OCI-LY3 (cell line): ENCODE data around the gene DHRS11.

Experiments
- H2AFZ ChIP-seq: fragments of 200-600, 300-600 bp; shearing (Covaris generic); 2 replicates; pipeline ENCODE4 v1.6.0; 2014; ENCODE audit warnings: antibody characterized with exemption, low read depth, low read length
- H3K27ac ChIP-seq: fragments of 200-600, 300-600 bp; sonication (generic); 2 replicates; pipeline ENCODE4 v1.5.1; 2014; ENCODE audit warnings: mild to moderate bottlenecking, low read length, moderate library complexity, mixed read lengths
- H3K27me3 ChIP-seq: fragments of 200-600, 300-600 bp; sonication (generic); 2 replicates; pipeline ENCODE4 v1.6.1; 2014; ENCODE audit warnings: low read depth, low read length, mixed read lengths
- H3K36me3 ChIP-seq: fragments of 200-600, 300-600 bp; sonication (generic); replicated peaks from 2 replicates; pipeline ENCODE3; 2014; ENCODE audit warnings: low read depth, low read length, mixed read lengths
- H3K4me1 ChIP-seq: fragments of 300-600, 200-600 bp; sonication (generic); 2 replicates; pipeline ENCODE4 v1.6.1; 2014; ENCODE audit warnings: low read length, mixed read lengths
- H3K4me2 ChIP-seq: fragments of 200-600, 300-600 bp; sonication (generic); 2 replicates; pipeline ENCODE4 v1.6.1; 2014; ENCODE audit warnings: low read length, mixed read lengths
- H3K4me3 ChIP-seq: fragments of 300-600, 200-600 bp; sonication (generic); 2 replicates; pipeline ENCODE4 v1.5.1; 2014; ENCODE audit warnings: antibody characterized with exemption, mild to moderate bottlenecking, low read length, moderate library complexity
- H3K79me2 ChIP-seq: fragments of 300-600, 200-600 bp; shearing (Covaris generic); 2 replicates; pipeline ENCODE4 v1.6.1; 2014; ENCODE audit warnings: mild to moderate bottlenecking, low read length, mixed read lengths
- H3K9ac ChIP-seq: fragments of 300-600, 200-600 bp; shearing (Covaris generic); 2 replicates; pipeline ENCODE4 v1.6.0; 2014; ENCODE audit warnings: mild to moderate bottlenecking, low read length, moderate library complexity
- H3K9me3 ChIP-seq: fragments of 200-600, 300-600 bp; shearing (Covaris generic); 2 replicates; pipeline ENCODE4 v1.6.1; 2014; ENCODE audit warnings: low read length, mixed read lengths; ENCODE audit not compliant: insufficient read depth
- H4K20me1 ChIP-seq: fragments of 200-600, 300-600 bp; sonication (generic); 2 replicates; pipeline ENCODE4 v1.6.1; 2016; ENCODE audit warnings: low read length, mixed read lengths; ENCODE audit not compliant: insufficient read depth
- CTCF ChIP-seq: fragments of 200-600, 300-600 bp; sonication (generic); IDR thresholded peaks from 2 replicates; pipeline ENCODE4 v1.5.1; 2014; ENCODE audit warnings: antibody characterized with exemption, low read length, low read depth
- EZH2phosphoT487 ChIP-seq: fragments of 200-600 bp; shearing (Covaris generic); IDR thresholded peaks from 2 replicates; pipeline ENCODE4 v1.6.1; 2018; ENCODE audit warnings: antibody characterized with exemption, mixed run types, low read depth

The DHRS11 gene

GRCh38 chr17:36594626-36595401 lies 3.1 kb downstream of the DHRS11 start:
- Histone ChIP-seq H3K4me2 (no peak overlapping the region), H4K20me1 (no peaks in the 10 kb centered on the region), H3K79me2 (no peaks in the 10 kb centered on the region), H2AFZ (no peak overlapping the region), H3K4me1 (peaks cover 13% of the 10 kb centered on the region), H3K9ac (no peak overlapping the region), H3K27ac (no peak overlapping the region), H3K9me3 (no peaks in the 10 kb centered on the region), H3K27me3 (no peaks in the 10 kb centered on the region), H3K4me3 (no peak overlapping the region), H3K36me3 (peaks cover 4% of the 10 kb centered on the region)
- no peak for TF ChIP-seq EZH2phosphoT487
- TF ChIP-seq CTCF, result no peak

- Histone ChIP-seq H3K9me3 (no peaks in the 10 kb centered on the region), H3K36me3 (no peaks in the 10 kb centered on the region), H3K4me2 (no peak overlapping the region), H3K4me3 (no peak overlapping the region), H3K27ac (no peak overlapping the region), H3K27me3 (no peaks in the 10 kb centered on the region), H2AFZ (no peak overlapping the region), H3K4me1 (peaks cover 15% of the 10 kb centered on the region), H4K20me1 (no peaks in the 10 kb centered on the region), H3K79me2 (peaks cover 8% of the 10 kb centered on the region), H3K9ac (no peak overlapping the region)
- TF ChIP-seq CTCF, result no peak
- no peak for TF ChIP-seq EZH2phosphoT487
These were observed 5.5 kb downstream of the DHRS11 start for GRCh38 chr17:36597226-36597625.

- Histone ChIP-seq H3K27ac (no peak overlapping the region), H3K9ac (no peak overlapping the region), H3K4me2 (no peak overlapping the region), H3K4me1 (peaks cover 7% of the 10 kb centered on the region), H3K36me3 (no peaks in the 10 kb centered on the region), H3K27me3 (no peaks in the 10 kb centered on the region), H3K79me2 (peaks cover 17% of the 10 kb centered on the region), H3K9me3 (no peaks in the 10 kb centered on the region), H4K20me1 (no peaks in the 10 kb centered on the region), H3K4me3 (no peak overlapping the region), H2AFZ (no peak overlapping the region)
- TF ChIP-seq EZH2phosphoT487 (no peak), CTCF (no peak)
These were observed 6.4 kb downstream of the DHRS11 start for GRCh38 chr17:36597866-36598777.

- H3K4me1 ChIP-seq, result peaks cover 7% of the 10 kb centered on the region
- H3K9me3 ChIP-seq, result no peaks in the 10 kb centered on the region
- no peak overlapping the region for H3K4me3 ChIP-seq
- peaks cover 26% of the 10 kb centered on the region for H3K79me2 ChIP-seq
- TF ChIP-seq EZH2phosphoT487 (no peak), CTCF (no peak)
- H2AFZ ChIP-seq, result no peak overlapping the region
- no peak overlapping the region for H3K4me2 ChIP-seq
- H3K9ac ChIP-seq, result no peak overlapping the region
- peaks cover 3% of the 10 kb centered on the region for H3K36me3 ChIP-seq
- H4K20me1 ChIP-seq, result no peaks in the 10 kb centered on the region
- H3K27me3 ChIP-seq, result no peaks in the 10 kb centered on the region
- H3K27ac ChIP-seq, result no peak overlapping the region
These were observed 7.3 kb downstream of the DHRS11 start for GRCh38 chr17:36598951-36599401.
